ENCODE measurements around the gene FBXW8. TPM values are rescaled to one million over a fixed set of nuclear protein-coding genes. Genes with fewer than 3 reads are reported as not detected.

FBXW8 gene
- total RNA-seq, 1 experiment from 2014 or later, result 15.3 TPM

DNA sequence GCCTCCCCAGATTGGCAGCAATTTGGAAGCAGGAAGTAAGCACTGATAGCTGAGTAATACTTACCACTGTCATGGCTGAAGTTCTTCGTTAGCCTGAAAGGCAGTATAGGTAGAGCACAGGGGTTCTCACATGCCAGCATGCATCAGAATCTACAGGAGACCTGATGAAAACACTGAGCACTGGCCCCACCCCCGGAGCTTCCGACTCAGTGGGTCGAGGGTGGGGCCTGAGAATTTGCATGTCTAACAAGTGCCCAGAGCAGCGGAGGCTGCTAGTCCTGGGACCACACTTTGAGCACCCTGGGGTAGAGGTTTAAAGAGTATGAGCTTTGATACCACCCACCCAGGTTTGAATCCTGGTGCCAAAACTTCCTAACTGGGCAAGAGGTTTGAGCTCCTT, 89.6 kb downstream of the FBXW8 start:
- Histone ChIP-seq H3K79me2 (ENCODE audit: insufficient read depth, low read length) (no peaks in the 10 kb centered on the region), H2BK12ac (ENCODE audit: insufficient read length, low read depth, low read length) (no peak overlapping the region), H3K23me2 (ENCODE audit: insufficient read length, low read depth, low read length, poor library complexity, severe bottlenecking) (no peaks in the 10 kb centered on the region), H2BK120ac (ENCODE audit: low read depth, low read length, poor library complexity, severe bottlenecking) (no peak overlapping the region), H3K4me1 (ENCODE audit: insufficient read depth, low read length) (peaks cover 2% of the 10 kb centered on the region; the same call in 1 of the 2 replicates), H3K27ac (ENCODE audit: insufficient read length, low read depth, low read length) (no peak overlapping the region), H4K91ac (ENCODE audit: insufficient read length, low read depth, low read length) (no peak overlapping the region), H3K14ac (ENCODE audit: insufficient read depth, low read length) (no peak overlapping the region), H3K4ac (ENCODE audit: low read depth, low read length) (no peak overlapping the region), H3K9ac (ENCODE audit: extremely low read depth, insufficient read length, low read length) (no peak overlapping the region), H3K79me1 (ENCODE audit: insufficient read depth, low read depth, low read length, poor library complexity, severe bottlenecking) (no peaks in the 10 kb centered on the region), H2AK5ac (ENCODE audit: insufficient read length, low read length) (no peak overlapping the region), H3T11ph (ENCODE audit: low read length) (no peak overlapping the region), H2BK5ac (ENCODE audit: insufficient read length, low read length) (no peak overlapping the region), H2BK20ac (ENCODE audit: low read depth, low read length, poor library complexity, severe bottlenecking) (no peak overlapping the region), H2AFZ (ENCODE audit: low read length) (no peak overlapping the region), H3K27me3 (ENCODE audit: insufficient read depth, low read length) (no peaks in the 10 kb centered on the region), H4K5ac (ENCODE audit: insufficient read length, low read depth, low read length) (no peak overlapping the region), H3K56ac (ENCODE audit: insufficient read length, low read depth, low read length) (no peak overlapping the region), H4K20me1 (ENCODE audit: control insufficient read depth, insufficient read depth, insufficient read length) (no peaks in the 10 kb centered on the region), H3K9me3 (ENCODE audit: control insufficient read depth, low read depth, low read length) (no peaks in the 10 kb centered on the region), H3K23ac (ENCODE audit: insufficient read length, low read depth, low read length) (no peak overlapping the region), H3K18ac (ENCODE audit: insufficient read length, low read depth, low read length) (no peak overlapping the region), H2BK15ac (ENCODE audit: low read depth, low read length) (no peak overlapping the region), H3K4me2 (ENCODE audit: insufficient read depth, insufficient read length, low read length) (no peak overlapping the region), H4K8ac (replicated peaks; ENCODE audit: insufficient read length, low read depth, low read length) (no peak overlapping the region)
- no peak overlapping the region for H3K4me3 Mint-ChIP-seq
- H3K9me3 Mint-ChIP-seq, result no peaks in the 10 kb centered on the region
- H3K27me3 Mint-ChIP-seq (ENCODE audit: low read depth), result no peaks in the 10 kb centered on the region
- H3K27ac Mint-ChIP-seq, result peak overlapping the region in 2 of 3 experiments; percentile 15 to 54; a peak in 1 of 7 replicates
- peaks cover 27 to 28% of the 10 kb centered on the region in 2 experiments for H3K4me1 Mint-ChIP-seq
- H3K36me3 Mint-ChIP-seq (ENCODE audit: insufficient read depth in 1 of 3, low read depth in 3 of 3), result peaks cover 3 to 5% (median 5%) of the 10 kb centered on the region in 3 experiments
- WGBS (ENCODE audit: extremely low coverage, insufficient read length, low lambda C conversion rate), result no CpG with 5 or more reads among the region's 5 CpGs
- DNase-seq, result peak; percentile 58
- TF ChIP-seq, protein P1, sequence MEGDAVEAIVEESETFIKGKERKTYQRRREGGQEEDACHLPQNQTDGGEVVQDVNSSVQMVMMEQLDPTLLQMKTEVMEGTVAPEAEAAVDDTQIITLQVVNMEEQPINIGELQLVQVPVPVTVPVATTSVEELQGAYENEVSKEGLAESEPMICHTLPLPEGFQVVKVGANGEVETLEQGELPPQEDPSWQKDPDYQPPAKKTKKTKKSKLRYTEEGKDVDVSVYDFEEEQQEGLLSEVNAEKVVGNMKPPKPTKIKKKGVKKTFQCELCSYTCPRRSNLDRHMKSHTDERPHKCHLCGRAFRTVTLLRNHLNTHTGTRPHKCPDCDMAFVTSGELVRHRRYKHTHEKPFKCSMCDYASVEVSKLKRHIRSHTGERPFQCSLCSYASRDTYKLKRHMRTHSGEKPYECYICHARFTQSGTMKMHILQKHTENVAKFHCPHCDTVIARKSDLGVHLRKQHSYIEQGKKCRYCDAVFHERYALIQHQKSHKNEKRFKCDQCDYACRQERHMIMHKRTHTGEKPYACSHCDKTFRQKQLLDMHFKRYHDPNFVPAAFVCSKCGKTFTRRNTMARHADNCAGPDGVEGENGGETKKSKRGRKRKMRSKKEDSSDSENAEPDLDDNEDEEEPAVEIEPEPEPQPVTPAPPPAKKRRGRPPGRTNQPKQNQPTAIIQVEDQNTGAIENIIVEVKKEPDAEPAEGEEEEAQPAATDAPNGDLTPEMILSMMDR (conservative IDR thresholded peaks at IDR 0.05), result no peak
